HG03280 (cell line): Measurements from ENCODE around the gene GNAS.
"Not testable (repeated sequence)": the region's sequence is repeated elsewhere in the genome, so short reads cannot be mapped to it uniquely, and the experiment has no call there.

Experiments
- ATAC-seq: cut with Tn5 transposase; IDR thresholded peaks from one replicate; pipeline ENCODE4 v1.9.1; 2021; ENCODE audit warnings: mild to moderate bottlenecking, moderate library complexity; ENCODE audit not compliant: unreplicated experiment

The GNAS gene

GRCh38 chr20:58826271-58826670 is 26.2 kb upstream of the GNAS start:
- no peak for ATAC-seq

DNA sequence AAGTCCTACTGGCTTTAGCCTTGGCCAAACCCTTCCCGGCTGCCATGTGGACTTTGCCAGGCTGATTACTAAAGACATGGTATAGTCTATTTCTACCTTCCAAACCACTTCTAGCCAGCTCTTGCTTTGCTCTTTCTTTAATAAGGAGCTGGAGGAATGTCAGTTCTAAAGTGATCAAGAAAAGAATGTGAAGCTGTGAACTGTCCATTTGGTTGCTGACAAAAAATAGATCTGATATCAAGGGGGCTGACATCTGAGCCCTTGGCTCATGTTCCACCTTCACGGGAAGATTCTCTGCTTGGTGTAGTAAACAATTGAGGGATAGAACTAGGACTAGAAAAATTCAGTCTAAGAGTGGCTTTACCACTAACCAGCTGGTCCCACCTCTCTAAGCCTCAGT is 24.4 kb upstream of the GNAS start:
- ATAC-seq: no peak

DNA sequence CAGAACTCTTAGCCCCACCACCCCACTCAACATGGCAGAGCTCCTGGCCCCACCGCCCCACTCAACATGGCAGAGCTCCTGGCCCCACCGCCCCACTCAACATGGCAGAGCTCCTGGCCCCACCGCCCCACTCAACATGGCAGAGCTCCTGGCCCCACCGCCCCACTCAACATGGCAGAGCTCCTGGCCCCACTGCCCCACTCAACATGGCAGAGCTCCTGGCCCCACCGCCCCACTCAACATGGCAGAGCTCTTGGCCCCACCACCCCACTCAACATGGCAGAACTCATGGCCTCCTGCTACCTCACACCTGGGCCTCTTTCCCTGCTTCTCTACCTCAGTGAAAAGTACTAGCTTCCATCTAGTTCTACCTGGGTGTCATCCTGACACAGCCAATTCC is 23.7 kb upstream of the GNAS start:
- not testable (repeated sequence) for ATAC-seq

DNA sequence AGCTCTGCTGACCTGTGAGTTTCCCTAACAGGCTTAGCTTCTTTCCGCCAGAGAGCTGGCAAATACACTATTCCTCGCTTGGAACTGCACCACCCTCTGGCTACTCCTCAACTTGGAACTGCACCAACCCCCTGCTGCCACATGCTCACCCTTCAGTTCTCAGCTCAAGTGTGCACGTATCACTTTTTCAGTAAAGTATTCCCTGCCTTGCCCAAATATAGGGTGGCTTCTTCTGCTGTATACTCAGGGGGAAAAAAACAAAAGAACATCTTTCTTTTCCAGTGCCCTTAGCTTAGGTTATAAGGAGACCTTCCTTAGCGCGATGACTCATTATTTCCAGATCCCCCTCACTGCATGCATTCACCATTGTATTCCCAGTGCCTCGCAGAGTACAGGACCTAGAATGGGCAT is 23.0 kb upstream of the GNAS start:
- ATAC-seq: no peak

DNA sequence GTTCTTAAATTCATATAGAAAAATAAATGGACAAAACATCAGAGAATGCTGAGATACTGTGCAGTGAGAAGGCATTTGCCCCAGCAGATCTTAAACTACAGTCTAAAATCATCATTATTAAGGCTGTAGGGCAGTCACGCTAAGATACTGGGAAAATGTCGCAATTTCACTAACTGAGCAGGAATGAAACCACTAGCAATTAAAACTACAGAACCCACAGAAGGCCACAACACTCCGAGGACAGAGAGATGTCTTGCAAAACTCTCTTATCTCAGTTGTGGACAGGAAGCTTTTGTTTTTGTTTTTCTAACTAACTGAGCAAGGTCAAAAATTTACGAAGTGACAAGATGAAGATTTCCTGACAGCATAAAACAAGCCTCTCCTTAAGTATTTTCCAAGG is 20.1 kb upstream of the GNAS start:
- no peak for ATAC-seq

- ATAC-seq: no peak
Observed at GRCh38 chr20:58833921-58834320, 18.6 kb upstream of the GNAS start.

DNA sequence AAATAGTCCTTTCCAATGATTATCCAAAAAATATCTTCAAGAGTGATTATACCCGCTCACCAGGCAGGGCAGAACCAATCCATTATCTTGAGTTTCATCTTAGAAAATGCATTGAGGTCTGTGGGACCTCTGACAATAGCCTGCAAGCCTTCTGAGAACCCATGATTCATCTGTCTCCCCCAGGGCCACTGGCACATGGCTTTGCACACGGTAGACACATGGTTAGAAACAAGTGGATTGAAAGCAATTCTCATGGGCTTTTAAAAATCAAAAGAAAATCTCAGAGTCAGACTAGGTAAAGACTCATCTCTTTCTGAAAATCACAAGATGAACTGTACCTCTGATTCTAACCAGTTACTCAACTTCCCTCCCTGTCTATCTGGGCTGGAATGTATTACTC is 17.3 kb upstream of the GNAS start:
- no peak for ATAC-seq

DNA sequence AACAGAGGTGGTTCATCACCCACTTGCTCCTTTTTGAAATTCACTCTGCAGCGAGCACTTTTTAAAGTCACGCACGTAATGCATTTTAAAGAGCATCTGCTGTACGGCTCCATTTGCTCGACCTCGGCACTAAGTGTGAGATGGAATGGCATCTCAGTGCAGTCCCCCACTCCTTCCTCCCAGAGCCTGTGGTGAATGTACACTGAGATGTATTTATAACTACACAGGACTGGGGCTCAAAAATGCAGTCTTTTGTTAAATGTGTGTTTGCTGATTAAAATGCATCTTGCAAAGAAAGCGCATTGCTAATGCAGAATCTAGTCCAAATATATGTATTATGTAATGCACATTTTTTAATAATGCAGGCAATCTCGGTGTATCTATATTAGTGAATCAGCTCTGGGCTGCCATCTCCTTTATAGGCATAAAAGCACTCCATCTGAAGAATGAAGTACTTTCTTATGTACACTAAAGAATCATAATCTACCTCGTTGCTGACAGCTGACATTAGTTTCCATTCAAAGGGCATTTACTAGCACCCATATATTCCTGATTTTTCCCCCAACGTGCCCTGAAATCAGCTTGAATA is 15.8 kb upstream of the GNAS start:
- ATAC-seq: no peak

DNA sequence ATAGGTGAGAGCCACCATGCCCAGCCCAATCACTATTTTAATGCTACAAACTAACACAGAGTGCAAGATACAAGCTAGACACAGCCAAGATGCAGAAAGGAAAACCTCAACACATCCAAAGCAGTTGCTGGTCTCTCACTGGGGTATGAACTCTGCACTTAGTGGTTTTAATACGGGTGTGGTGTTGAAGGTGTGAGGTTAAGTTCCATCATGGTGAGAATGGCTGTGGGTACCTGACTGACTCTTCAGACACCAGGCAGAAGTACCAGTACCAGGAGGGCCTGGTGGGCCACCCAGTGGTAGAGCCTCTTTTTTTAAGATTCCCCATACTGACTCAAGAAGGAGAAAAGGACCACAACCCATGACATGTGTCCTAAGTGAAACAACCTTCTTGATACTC is 14.8 kb upstream of the GNAS start:
- ATAC-seq: no peak

GRCh38 chr20:58838174-58838573 is 14.3 kb upstream of the GNAS start:
- ATAC-seq: no peak

DNA sequence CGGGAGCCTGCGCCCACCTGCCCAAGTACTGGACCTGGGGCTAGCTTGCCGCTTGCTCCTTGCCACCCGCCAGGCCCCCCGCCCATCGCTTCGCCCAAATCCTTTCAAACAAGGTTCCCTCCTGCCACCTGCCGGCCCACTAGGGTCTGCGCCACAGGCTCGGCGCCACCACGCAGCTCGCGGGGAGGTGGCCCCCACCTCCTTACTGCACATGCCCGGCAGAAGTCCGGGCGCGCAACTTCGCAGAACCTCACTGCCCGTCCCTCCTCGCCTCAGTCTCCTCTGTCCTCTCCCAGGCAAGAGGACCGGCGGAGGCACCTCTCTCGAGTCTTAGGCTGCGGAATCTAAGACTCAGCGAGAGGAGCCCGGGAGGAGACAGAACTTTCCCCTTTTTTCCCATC is 13.0 kb upstream of the GNAS start:
- no peak for ATAC-seq

DNA sequence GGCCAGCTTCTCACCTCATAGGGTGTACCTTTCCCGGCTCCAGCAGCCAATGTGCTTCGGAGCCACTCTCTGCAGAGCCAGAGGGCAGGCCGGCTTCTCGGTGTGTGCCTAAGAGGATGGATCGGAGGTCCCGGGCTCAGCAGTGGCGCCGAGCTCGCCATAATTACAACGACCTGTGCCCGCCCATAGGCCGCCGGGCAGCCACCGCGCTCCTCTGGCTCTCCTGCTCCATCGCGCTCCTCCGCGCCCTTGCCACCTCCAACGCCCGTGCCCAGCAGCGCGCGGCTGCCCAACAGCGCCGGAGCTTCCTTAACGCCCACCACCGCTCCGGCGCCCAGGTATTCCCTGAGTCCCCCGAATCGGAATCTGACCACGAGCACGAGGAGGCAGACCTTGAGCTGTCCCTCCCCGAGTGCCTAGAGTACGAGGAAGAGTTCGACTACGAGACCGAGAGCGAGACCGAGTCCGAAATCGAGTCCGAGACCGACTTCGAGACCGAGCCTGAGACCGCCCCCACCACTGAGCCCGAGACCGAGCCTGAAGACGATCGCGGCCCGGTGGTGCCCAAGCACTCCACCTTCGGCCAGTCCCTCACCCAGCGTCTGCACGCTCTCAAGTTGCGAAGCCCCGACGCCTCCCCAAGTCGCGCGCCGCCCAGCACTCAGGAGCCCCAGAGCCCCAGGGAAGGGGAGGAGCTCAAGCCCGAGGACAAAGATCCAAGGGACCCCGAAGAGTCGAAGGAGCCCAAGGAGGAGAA is 12.3 kb upstream of the GNAS start:
- ATAC-seq: no peak

- no peak for ATAC-seq
Observed at GRCh38 chr20:58840816-58841538, 11.5 kb upstream of the GNAS start.

DNA sequence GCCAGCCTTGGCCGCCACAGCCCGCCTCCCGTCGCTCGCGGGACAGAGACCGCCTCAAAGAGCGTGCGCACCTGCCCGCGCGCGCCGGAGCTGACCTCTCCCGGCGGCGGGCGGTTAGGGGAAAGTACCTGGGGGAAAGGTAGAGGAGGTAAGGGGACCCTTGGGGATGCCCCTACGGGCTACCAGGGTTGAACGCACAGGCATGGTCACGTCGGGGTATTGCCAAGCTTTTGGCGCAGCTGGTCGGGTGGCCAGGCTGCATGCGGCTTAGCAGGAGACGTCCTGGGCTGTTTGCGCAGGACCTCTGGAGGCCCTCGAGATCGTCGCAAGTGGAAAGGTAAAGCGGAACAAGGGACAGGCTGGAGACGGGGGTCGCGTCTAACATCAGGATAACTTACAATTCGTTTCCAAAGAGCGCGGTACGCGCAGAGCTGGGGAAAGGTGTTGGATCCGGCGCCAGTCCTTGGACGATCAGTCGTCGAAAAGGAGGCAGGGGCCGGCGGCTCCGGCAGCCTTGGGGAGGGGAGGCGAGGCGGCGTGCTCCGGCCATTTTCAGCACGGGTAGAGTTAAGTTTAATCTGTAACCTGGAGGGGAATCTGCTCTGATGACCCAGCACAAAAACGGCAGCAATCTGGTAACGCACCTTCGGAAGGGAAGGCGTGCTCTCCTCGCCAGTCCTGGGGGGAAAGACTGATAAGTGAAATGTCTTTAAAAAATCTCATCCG is 10.8 kb upstream of the GNAS start:
- no peak for ATAC-seq

DNA sequence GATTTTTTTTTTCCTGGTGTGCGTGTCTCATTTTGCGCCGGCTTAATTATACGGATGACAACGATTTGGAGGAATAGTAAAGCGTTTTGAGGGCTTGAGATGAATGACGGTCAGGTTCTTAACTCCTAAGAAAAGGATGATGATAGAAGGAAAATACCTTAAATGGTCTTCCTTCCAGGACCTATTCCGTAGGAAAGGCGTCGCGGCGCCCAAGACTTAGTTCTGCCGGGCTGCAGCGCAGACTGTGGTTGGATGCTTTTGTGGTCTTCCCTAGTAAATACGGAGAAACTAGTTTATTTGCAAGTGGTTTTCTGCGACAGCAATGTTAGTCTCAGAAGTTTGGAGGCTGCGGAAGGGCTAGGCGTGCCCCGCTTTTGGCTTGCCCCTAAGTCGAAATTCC is 10.2 kb upstream of the GNAS start:
- no peak for ATAC-seq

- no peak for ATAC-seq
Observed at GRCh38 chr20:58843128-58843556, 9.4 kb upstream of the GNAS start.

DNA sequence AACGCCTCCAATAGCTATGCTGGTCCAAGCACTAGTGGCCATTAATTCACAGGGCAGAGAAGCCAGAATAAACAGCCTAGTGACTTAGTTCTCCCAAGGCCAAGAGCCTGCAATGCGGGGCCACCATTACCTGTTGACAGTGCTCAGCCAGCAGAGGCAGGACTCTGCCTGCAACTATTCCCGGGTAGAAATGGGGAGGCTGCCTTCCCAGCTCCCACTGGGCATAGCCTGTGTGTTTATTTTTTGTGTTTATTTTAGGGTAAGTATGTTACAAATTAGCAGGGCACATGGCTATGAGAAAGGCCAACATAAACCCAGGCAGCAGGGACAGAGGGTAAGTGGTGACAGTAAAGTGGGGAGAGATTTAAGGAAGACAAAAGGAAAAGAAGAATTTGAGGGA is 6.8 kb upstream of the GNAS start:
- no peak for ATAC-seq

DNA sequence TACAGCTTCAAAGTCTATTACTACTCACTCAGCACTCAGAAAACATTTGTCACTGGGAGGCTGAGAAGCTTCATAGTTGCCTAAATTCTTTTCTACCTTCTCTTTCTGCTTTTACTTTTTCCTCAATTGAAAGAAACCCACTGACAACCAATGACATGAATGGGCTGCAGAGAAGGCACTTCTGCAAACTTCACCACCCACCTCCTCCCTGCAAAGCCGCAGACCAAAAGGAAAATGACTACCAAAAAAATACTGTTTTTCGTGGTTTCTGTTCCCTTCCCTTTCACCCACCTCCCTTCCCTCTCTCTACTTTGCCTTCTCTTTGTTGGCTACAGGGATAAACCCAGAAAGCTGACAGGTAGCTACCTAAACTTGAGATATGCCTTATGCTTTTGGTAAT is 5.1 kb upstream of the GNAS start:
- no peak for ATAC-seq

DNA sequence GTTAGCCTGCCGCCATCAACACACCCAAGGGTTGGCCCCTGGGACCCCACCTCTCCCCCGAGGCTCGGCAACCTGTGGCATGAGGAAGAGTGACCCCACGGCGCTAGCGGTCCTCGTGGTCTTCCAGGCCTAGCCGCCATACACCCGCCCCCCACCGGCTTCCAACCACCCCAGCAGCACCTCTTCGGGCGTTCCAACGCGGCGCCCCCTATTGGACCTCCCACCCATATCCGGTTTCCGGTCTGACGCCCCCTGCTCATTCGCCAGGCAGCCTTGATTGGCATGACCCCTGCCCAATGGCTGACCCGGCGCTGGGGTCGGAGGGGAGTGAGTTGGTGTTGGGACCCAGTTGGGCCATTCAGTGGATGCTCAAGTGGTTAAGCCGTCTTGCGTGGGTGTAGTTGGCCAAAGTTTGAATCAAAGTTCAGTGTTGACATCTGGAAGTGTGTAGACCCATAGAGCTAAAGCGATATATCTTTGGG is 1.8 kb upstream of the GNAS start, which contains the start of gene GNAS-AS1:
Gene GNAS-AS1 (minus strand): TSS at position 210 of the 482 bp plus-strand sequence.
- ATAC-seq: peak; percentile 87

DNA sequence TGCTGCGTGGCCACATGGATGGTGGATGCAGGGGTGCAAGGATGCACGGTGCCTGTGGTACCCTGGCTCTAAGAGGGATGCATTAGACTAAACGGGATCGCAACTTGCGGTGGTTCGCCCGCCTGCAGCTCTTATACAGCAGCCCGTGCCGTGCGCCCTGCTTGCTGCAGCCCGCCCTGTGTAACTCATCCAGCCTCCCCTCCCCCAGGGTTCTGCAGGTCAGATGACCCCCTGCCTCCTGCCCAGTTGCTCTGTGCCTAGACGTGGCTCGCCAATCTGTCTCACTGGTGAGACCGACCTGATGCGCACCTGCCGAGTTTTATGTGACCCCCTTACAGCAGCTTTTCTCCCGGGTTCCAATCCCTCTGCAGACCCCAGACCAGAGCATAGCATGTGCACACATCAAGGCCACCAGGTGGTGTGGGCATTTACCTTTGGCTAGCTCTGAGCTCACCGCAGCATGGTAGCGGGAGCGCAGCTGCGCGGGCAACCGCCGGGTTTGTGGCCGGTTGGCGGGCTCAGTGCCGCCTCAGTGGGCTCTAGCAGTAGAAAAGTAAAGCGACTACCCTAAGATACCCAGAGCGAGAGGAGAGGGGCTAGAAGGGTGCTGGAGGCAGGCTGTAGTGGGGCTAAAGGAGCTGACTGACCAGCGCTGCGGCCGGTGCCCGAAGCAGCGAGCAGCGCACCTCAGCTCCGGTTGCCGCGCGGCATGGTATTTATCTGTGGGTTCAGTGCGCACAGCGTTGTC is 1.1 kb upstream of the GNAS start:
- no peak for ATAC-seq
